ENCODE measurements around the gene JUND.

- TF ChIP-seq, protein P1, sequence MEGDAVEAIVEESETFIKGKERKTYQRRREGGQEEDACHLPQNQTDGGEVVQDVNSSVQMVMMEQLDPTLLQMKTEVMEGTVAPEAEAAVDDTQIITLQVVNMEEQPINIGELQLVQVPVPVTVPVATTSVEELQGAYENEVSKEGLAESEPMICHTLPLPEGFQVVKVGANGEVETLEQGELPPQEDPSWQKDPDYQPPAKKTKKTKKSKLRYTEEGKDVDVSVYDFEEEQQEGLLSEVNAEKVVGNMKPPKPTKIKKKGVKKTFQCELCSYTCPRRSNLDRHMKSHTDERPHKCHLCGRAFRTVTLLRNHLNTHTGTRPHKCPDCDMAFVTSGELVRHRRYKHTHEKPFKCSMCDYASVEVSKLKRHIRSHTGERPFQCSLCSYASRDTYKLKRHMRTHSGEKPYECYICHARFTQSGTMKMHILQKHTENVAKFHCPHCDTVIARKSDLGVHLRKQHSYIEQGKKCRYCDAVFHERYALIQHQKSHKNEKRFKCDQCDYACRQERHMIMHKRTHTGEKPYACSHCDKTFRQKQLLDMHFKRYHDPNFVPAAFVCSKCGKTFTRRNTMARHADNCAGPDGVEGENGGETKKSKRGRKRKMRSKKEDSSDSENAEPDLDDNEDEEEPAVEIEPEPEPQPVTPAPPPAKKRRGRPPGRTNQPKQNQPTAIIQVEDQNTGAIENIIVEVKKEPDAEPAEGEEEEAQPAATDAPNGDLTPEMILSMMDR (IDR thresholded peaks at IDR 0.05): no peak
- TF ChIP-seq POLR2AphosphoS5 (IDR thresholded peaks at IDR 0.05) (no peak), POLR2A (IDR thresholded peaks at IDR 0.05) (no peak), EP300 (IDR thresholded peaks at IDR 0.05) (no peak)
Measured at GRCh38 chr19:18257503-18258470, 23.6 kb downstream of the JUND start.

Measured in stomach (tissue), 4 donors.